HFFc6 (cell line): ENCODE measurements around the gene ZNF839. TPM values are rescaled to one million over a fixed set of nuclear protein-coding genes. Genes with fewer than 3 reads are reported as not detected.
A peak's percentile ranks its signal among the peaks of the same experiment; 100 is the strongest.
"Not testable (repeated sequence)": the region's sequence is repeated elsewhere in the genome, so short reads cannot be mapped to it uniquely, and the experiment has no call there.

Experiments used
- DNase-seq: peaks from one replicate; pipeline ENCODE4 v3.0.0-alpha.2; 2018
- H3K27ac Mint-ChIP-seq: 2 replicates; pipeline ENCODE4 v1.8.0; 2020; ENCODE audit warnings: mild to moderate bottlenecking, mixed read lengths
- H3K27me3 Mint-ChIP-seq: 2 replicates; pipeline ENCODE4 v1.8.0; 2021; ENCODE audit warnings: mild to moderate bottlenecking, moderate library complexity, mixed read lengths; ENCODE audit not compliant: insufficient read depth
- H3K36me3 Mint-ChIP-seq: 2 replicates; pipeline ENCODE4 v1.8.0; 2021; ENCODE audit warnings: low read depth, mixed read lengths
- H3K4me1 Mint-ChIP-seq: 2 replicates; pipeline ENCODE4 v1.8.0; 2020; ENCODE audit warnings: low read depth, mixed read lengths
- H3K4me3 Mint-ChIP-seq: 2 replicates; pipeline ENCODE4 v1.8.0; 2020; ENCODE audit warnings: mild to moderate bottlenecking, moderate library complexity, mixed read lengths
- H3K9me3 Mint-ChIP-seq: 2 replicates; pipeline ENCODE4 v1.8.0; 2020; ENCODE audit warnings: mild to moderate bottlenecking, mixed read lengths
- total RNA-seq, 6 experiments: library from RNA; stranded (reverse); fragmentation: NEBNext Ultra II Directional; extraction: Animal tissue kit (Norgen Biotek cat#: 25700); gene quantifications; 2 replicates in 1 of 6; 3 replicates in 5 of 6; pipeline ENCODE4 v1.2.3, GENCODE V29; 2021
- TF ChIP-seq, protein P1 (sequence below): fragments of 200-600 bp; sonication (generic); IDR thresholded peaks from 2 replicates; pipeline ENCODE4 v1.5.0; 2021; ENCODE audit warnings: antibody characterized with exemption, mild to moderate bottlenecking

ZNF839 gene
- total RNA-seq, 6 experiments from 2014 or later = 6.7 to 8.3 (median 8.0) TPM

DNA sequence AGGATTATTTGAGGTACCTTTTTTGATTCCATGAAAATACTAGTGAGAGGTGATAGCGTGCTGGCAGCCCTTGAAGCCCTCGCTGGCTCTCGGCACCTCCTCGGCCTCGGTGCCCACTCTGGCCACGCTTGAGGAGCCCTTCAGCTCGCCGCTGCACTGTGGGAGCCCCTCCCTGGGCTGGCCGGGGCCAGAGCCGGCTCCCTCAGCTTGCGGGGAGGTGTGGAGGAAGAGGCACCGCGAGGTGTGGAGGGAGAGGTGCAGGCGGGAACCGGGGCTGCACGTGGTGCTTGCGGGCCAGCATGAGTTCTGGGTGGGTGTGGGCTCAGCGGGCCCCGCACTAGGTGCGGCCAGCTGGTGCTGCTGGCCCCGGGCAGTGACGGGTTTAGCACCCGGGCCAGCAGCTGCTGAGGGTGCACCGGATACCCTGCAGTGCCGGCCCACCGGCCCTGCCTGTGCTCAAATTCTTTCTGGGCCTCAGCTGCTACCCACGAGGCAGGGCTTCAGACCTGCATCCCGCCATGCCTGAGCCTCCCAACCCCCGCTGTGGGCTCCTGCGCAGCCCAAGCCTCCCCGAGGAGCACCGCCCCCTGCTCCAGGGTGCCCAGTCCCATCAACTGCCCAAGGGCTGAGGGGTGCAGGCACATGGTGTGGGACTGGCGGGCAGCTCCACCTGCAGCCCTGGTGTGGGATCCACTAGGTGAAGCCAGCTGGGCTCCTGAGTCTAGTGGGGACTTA, 21.9 kb upstream of the ZNF839 start:
- H3K36me3 Mint-ChIP-seq = peaks cover 13% of the 10 kb centered on the region
- TF ChIP-seq, protein P1, sequence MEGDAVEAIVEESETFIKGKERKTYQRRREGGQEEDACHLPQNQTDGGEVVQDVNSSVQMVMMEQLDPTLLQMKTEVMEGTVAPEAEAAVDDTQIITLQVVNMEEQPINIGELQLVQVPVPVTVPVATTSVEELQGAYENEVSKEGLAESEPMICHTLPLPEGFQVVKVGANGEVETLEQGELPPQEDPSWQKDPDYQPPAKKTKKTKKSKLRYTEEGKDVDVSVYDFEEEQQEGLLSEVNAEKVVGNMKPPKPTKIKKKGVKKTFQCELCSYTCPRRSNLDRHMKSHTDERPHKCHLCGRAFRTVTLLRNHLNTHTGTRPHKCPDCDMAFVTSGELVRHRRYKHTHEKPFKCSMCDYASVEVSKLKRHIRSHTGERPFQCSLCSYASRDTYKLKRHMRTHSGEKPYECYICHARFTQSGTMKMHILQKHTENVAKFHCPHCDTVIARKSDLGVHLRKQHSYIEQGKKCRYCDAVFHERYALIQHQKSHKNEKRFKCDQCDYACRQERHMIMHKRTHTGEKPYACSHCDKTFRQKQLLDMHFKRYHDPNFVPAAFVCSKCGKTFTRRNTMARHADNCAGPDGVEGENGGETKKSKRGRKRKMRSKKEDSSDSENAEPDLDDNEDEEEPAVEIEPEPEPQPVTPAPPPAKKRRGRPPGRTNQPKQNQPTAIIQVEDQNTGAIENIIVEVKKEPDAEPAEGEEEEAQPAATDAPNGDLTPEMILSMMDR = no peak
- no peaks in the 10 kb centered on the region; the same call in none of the 2 replicates for H3K27me3 Mint-ChIP-seq
- peaks cover 8% of the 10 kb centered on the region; the same call in 1 of the 2 replicates for H3K9me3 Mint-ChIP-seq
- DNase-seq = no peak
- peaks cover 33% of the 10 kb centered on the region for H3K4me1 Mint-ChIP-seq
- H3K4me3 Mint-ChIP-seq = no peak overlapping the region
- no peak overlapping the region for H3K27ac Mint-ChIP-seq

DNA sequence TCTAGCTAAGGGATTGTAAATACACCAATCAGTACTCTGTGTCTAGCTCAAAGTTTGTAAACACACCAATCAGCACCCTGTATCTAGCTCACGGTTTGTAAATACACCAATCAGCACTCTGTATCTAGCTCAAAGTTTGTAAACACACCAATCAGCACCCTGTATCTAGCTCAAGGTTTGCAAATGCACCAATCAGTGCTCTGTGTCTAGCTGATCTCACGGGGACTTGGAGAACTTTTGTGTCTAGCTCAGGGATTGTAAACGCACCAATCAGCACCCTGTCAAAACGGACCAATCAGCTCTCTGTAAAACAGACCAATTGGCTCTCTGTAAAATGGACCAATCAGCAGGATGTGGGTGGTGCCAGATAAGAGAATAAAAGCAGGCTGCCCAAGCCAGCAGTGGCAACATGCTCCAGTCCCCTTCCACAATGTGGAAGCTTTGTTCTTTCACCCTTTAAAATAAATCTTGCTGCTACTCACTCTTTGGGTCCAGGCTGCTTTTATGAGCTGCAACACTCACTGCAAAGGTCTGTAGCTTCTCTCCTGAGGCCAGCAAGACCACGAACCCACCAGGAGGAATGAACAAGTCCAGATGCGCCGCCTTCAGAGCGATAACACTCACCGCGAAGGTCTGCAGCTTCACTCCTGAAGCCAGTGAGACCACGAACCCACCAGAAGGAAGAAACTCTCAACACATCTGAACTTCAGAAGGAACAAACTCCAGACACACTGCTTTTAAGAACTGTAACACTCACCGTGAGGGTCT, 21.1 kb upstream of the ZNF839 start:
- not testable (repeated sequence) for H3K4me3 Mint-ChIP-seq, H3K9me3 Mint-ChIP-seq, H3K27me3 Mint-ChIP-seq, DNase-seq, H3K27ac Mint-ChIP-seq
- Mint-ChIP-seq H3K4me1 (peaks cover 42% of the 10 kb centered on the region), H3K36me3 (peaks cover 13% of the 10 kb centered on the region)

DNA sequence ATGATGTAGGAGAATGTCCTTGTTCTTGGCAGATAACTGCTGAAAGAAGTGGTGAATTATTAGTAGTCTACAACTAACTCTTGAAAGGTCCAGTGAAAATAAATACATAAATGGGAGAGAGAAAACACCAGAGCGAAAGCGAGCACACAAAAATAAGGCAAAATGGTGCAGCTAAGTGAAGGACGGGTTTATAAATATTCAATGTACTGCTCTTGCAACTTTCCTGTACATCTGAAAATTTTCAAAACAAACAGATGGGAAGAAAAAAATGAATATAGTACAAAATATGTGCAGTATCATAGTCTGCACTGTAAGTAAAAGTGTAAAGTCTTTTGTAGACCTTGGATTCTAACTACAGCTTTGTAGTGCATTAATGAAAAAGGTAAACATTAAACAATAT, 15.9 kb upstream of the ZNF839 start:
- H3K27ac Mint-ChIP-seq = peak overlapping the region; percentile 99
- H3K36me3 Mint-ChIP-seq = peaks cover 7% of the 10 kb centered on the region
- TF ChIP-seq, protein P1 = no peak
- peak overlapping the region; percentile 97 for H3K4me3 Mint-ChIP-seq
- H3K9me3 Mint-ChIP-seq = peaks cover 2% of the 10 kb centered on the region; the same call in 1 of the 2 replicates
- H3K4me1 Mint-ChIP-seq = peaks cover 27% of the 10 kb centered on the region
- no peak for DNase-seq
- H3K27me3 Mint-ChIP-seq = no peaks in the 10 kb centered on the region; the same call in none of the 2 replicates

DNA sequence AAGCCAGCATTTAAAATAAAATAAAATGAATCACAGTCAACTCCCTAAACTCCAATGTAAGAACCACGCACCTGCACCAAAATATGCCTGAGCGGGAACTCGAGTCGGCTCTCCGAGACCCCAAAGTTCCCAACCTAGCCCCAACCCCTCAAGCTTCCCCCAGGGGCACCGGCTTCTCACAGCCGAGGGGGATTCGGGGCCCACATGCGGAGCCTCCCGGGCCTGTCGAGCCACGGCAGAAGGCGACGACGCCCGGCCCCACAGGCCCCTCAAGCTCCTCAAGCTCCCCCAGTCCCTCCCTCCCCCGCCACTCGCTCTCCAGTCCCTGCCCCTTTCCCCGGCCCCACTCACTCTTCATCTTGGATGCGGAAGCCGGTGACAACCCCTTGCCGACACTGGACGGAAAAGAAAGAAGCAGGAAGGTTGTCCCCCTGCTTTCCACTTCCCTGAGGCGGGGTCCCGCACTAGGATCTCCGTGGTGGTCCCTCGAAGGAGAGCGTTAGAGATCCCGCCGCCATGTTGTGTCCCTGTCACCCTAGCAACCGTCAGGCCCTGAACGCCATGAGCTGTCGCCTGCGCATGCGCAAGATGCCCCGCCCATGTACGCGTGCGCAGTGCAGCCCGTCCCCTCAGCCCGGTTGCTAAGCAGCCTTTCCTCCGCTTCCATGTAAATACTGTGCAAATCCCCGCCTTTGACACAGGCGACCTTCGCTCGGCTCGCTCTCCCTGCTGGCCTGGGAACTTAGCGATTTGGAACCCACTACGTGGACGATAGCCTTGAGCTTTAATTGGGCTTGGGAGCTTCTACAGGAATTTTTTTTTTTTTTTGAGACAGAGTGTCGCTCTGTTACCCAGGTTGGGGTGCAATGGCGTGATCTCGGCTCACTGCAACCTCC, 14.7 kb upstream of the ZNF839 start, which contains the start of gene MOK:
Gene MOK (minus strand): TSS at position 554 of the 896 bp plus-strand sequence. CDS start 196 bp downstream, at position 358.
- Mint-ChIP-seq H3K4me3 (peak within 1 kb of the TSS; percentile 97), H3K27ac (peak within 1 kb of the TSS; percentile 99), H3K9me3 (no peaks in the 10 kb centered on the region), H3K4me1 (peaks cover 27% of the 10 kb centered on the region), H3K36me3 (no peaks in the 10 kb centered on the region), H3K27me3 (no peaks in the 10 kb centered on the region; the same call in none of the 2 replicates)
- peak; percentile 97 for DNase-seq
- TF ChIP-seq, protein P1 = no peak

DNA sequence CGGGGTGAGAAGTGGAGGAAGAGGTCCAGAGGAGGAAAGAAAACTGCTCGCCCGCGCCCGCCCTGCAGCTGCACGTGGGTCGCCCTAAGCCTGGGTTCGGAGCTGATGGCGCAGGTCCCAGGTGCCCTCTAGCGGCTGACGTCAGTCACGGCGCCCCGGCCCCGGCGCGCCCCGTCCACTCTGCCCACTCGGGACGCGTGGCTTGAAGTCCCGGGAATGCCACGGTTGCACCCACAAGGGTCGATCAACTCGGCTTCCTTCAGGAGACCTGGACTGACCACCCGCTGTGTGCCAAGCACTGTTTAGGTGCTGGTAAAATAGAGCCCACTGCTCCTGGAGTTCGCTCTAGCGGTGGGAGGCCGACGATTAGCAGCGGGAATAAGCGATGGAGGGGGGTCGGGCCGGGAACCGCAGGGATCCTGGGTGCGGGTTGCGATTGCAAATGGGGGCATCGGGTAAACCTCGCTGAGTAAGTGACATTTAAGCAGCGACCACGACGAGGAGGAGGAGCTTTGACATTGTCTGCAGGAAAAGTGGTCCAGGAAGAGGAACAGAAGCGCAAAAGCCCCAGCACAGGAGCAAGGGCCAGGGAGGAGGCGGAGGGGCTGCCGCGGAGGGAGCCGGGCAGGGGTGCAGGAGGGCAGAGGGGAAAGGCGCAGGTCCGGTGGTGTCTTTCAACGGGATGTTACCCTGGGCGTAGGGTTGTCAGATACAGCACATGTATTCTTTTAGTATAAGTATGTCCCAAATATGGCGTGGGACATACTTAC, 5.1 kb upstream of the ZNF839 start:
- H3K9me3 Mint-ChIP-seq = no peaks in the 10 kb centered on the region
- H3K36me3 Mint-ChIP-seq = no peaks in the 10 kb centered on the region
- H3K4me1 Mint-ChIP-seq = peaks cover 58% of the 10 kb centered on the region
- TF ChIP-seq, protein P1 = peak; percentile 99
- DNase-seq = peak; percentile 69
- H3K4me3 Mint-ChIP-seq = peak overlapping the region; percentile 85
- H3K27me3 Mint-ChIP-seq = peaks cover 7% of the 10 kb centered on the region
- peak overlapping the region; percentile 66 for H3K27ac Mint-ChIP-seq
